NB4 (cell line): ENCODE data around the gene SMAD3.
A peak's percentile ranks its signal among the peaks of the same experiment; 100 is the strongest.

ENCODE experiments used
- DNase-seq: peaks from one replicate; pipeline ENCODE4 v3.0.0; 2010; ENCODE audit warnings: low read depth
- H3K4me3 ChIP-seq: one replicate; pipeline ENCODE4 v1.5.1; 2011; ENCODE audit warnings: mild to moderate bottlenecking, low read depth, low read length, moderate library complexity
- CTCF ChIP-seq: IDR thresholded peaks from one replicate; pipeline ENCODE4 v1.5.1; 2012; ENCODE audit warnings: low read depth, low read length
- MAX ChIP-seq: IDR thresholded peaks from 2 replicates; pipeline ENCODE4 v1.6.1; 2011; ENCODE audit warnings: low read depth, low read length
- MYC ChIP-seq: IDR thresholded peaks from 2 replicates; pipeline ENCODE4 v1.6.1; 2011; ENCODE audit warnings: low read depth, low read length
- POLR2A ChIP-seq: IDR thresholded peaks from 2 replicates; pipeline ENCODE4 v1.6.1; 2011; ENCODE audit warnings: mild to moderate bottlenecking; ENCODE audit not compliant: insufficient read length; ENCODE audit errors: extremely low read depth

SMAD3 gene

GRCh38 chr15:67035886-67036285, 29.5 kb upstream of the SMAD3 start:
- peak; percentile 52 for DNase-seq
- no peak overlapping the region for H3K4me3 ChIP-seq
- TF ChIP-seq CTCF, result no peak
- TF ChIP-seq POLR2A, result no peak

GRCh38 chr15:67036775-67037555, 28.4 kb upstream of the SMAD3 start:
- no peak for DNase-seq
- TF ChIP-seq MYC, result no peak
- no peak for TF ChIP-seq POLR2A
- TF ChIP-seq CTCF, result no peak
- no peak for TF ChIP-seq MAX
- no peak overlapping the region for H3K4me3 ChIP-seq

- no peak for TF ChIP-seq MAX
- TF ChIP-seq MYC, result no peak
- no peak for TF ChIP-seq CTCF
- TF ChIP-seq POLR2A, result no peak
- DNase-seq, result no peak
- H3K4me3 ChIP-seq, result no peak overlapping the region
These were observed 27.7 kb upstream of the SMAD3 start for GRCh38 chr15:67037694-67038093.

GRCh38 chr15:67038736-67039135, 26.7 kb upstream of the SMAD3 start:
- DNase-seq, result no peak
- H3K4me3 ChIP-seq, result no peak overlapping the region
- TF ChIP-seq MYC (no peak), CTCF (no peak), POLR2A (no peak)

GRCh38 chr15:67039384-67040075, 25.9 kb upstream of the SMAD3 start:
- TF ChIP-seq MAX (no peak), MYC (no peak), POLR2A (no peak), CTCF (no peak)
- no peak for DNase-seq
- no peak overlapping the region for H3K4me3 ChIP-seq

GRCh38 chr15:67040277-67040676, 25.1 kb upstream of the SMAD3 start:
- TF ChIP-seq CTCF, result no peak
- no peak for TF ChIP-seq MYC
- no peak for TF ChIP-seq POLR2A
- no peak for TF ChIP-seq MAX
- H3K4me3 ChIP-seq, result no peak overlapping the region
- DNase-seq, result no peak
